IMR-90 (cell line): Measurements from ENCODE around the gene PHKA1. TPM values are rescaled to one million over a fixed set of nuclear protein-coding genes. Genes with fewer than 3 reads are reported as not detected.
"Not testable (repeated sequence)": the region's sequence is repeated elsewhere in the genome, so short reads cannot be mapped to it uniquely, and the experiment has no call there.

Source experiments
- ATAC-seq: fragments of 200-7000 bp; cut with Tn5 transposase; 2 replicates; pipeline ENCODE4 v1.9.1; 2020; ENCODE audit warnings: low read depth, mild to moderate bottlenecking, moderate library complexity
- BruUV-seq: library from RNA; stranded (reverse); fragments of 400-500 nt; replicated peaks from 2 replicates; lab custom pipeline; 2021; lab: Mats Ljungman, UMichigan
- CTCF ChIA-PET: fragments of 300-600 bp; formaldehyde crosslinking; extraction: SDS; loops from one replicate; lab custom pipeline; 2021; ENCODE audit warnings: antibody characterized with exemption; lab: Yijun Ruan, JAX
- POLR2A ChIA-PET: fragments of 300-600 bp; sonication (Branson Sonifier 250); formaldehyde crosslinking; loops from one replicate; lab custom pipeline; 2022; ENCODE audit warnings: antibody characterized with exemption; ENCODE audit not compliant: unreplicated experiment; lab: Charles Lee
- DNase-seq: peaks from one replicate; pipeline ENCODE4 v3.0.0; 2013
- H2AFZ ChIP-seq: replicated peaks from 2 replicates; pipeline ENCODE3; 2013; ENCODE audit warnings: low read length, mild to moderate bottlenecking; ENCODE audit not compliant: poor library complexity
- H2AK5ac ChIP-seq: 2 replicates; pipeline ENCODE4 v1.6.1; 2013; ENCODE audit warnings: low read depth, low read length, inconsistent platforms
- H2AK9ac ChIP-seq: replicated peaks from 2 replicates; pipeline ENCODE3; 2013; ENCODE audit warnings: mild to moderate bottlenecking, low read depth, low read length, moderate library complexity; ENCODE audit not compliant: poor library complexity
- H2BK120ac ChIP-seq: 2 replicates; pipeline ENCODE4 v1.6.1; 2013; ENCODE audit warnings: low read depth, low read length, inconsistent platforms
- H2BK15ac ChIP-seq: 3 replicates; pipeline ENCODE4 v1.6.1; 2013; ENCODE audit warnings: low read depth, low read length, inconsistent platforms
- H2BK20ac ChIP-seq: 2 replicates; pipeline ENCODE4 v1.6.1; 2013; ENCODE audit warnings: low read depth, mild to moderate bottlenecking, inconsistent platforms, low read length, moderate library complexity
- H2BK5ac ChIP-seq: 2 replicates; pipeline ENCODE4 v1.6.1; 2013; ENCODE audit warnings: mild to moderate bottlenecking, low read depth, low read length, inconsistent platforms; ENCODE audit not compliant: poor library complexity, severe bottlenecking
- H3K14ac ChIP-seq: replicated peaks from 2 replicates; pipeline ENCODE4 v1.6.1; 2013; ENCODE audit warnings: low read depth, low read length, inconsistent platforms
- H3K18ac ChIP-seq: 2 replicates; pipeline ENCODE4 v1.6.1; 2013; ENCODE audit warnings: low read depth, low read length, control low read depth
- H3K23ac ChIP-seq: 2 replicates; pipeline ENCODE4 v1.6.1; 2013; ENCODE audit warnings: low read depth, low read length, inconsistent platforms
- H3K27ac ChIP-seq: 2 replicates; pipeline ENCODE4 v1.5.1; 2013; ENCODE audit warnings: mild to moderate bottlenecking, control low read depth, low read length; ENCODE audit not compliant: insufficient read depth
- H3K27me3 ChIP-seq: 2 replicates; pipeline ENCODE4 v1.6.1; 2013; ENCODE audit warnings: low read length; ENCODE audit not compliant: control insufficient read depth, insufficient read depth
- H3K36me3 ChIP-seq: 2 replicates; pipeline ENCODE4 v1.6.1; 2013; ENCODE audit warnings: low read length, mixed read lengths; ENCODE audit not compliant: control insufficient read depth, insufficient read depth
- H3K4ac ChIP-seq: 2 replicates; pipeline ENCODE4 v1.6.1; 2013; ENCODE audit warnings: low read depth, low read length, inconsistent platforms
- H3K4me1 ChIP-seq: 2 replicates; pipeline ENCODE4 v1.6.1; 2013; ENCODE audit warnings: low read length, mixed read lengths; ENCODE audit not compliant: control insufficient read depth, insufficient read depth
- H3K4me2 ChIP-seq: 2 replicates; pipeline ENCODE4 v1.6.1; 2013; ENCODE audit warnings: low read depth, mild to moderate bottlenecking, control low read depth, low read length, moderate library complexity
- H3K4me3 ChIP-seq: 2 replicates; pipeline ENCODE4 v1.5.1; 2013; ENCODE audit warnings: low read depth, mild to moderate bottlenecking, control low read depth, low read length, moderate library complexity; ENCODE audit not compliant: insufficient read depth
- H3K56ac ChIP-seq: 2 replicates; pipeline ENCODE4 v1.6.1; 2013; ENCODE audit warnings: low read length, inconsistent platforms; ENCODE audit not compliant: insufficient read depth; ENCODE audit errors: extremely low read depth
- H3K79me1 ChIP-seq, 2 experiments: 2 replicates each; pipeline ENCODE4 v1.6.1; 2013; ENCODE audit warnings: low read length in 2 of 2, inconsistent platforms in 1 of 2, low read depth in 1 of 2
- H3K9ac ChIP-seq: 2 replicates; pipeline ENCODE4 v1.6.1; 2013; ENCODE audit warnings: low read depth, low read length, control low read depth
- H3K9me1 ChIP-seq: 2 replicates; pipeline ENCODE4 v1.6.1; 2013; ENCODE audit warnings: low read length, inconsistent platforms; ENCODE audit not compliant: insufficient read depth
- H3K9me3 ChIP-seq: 2 replicates; pipeline ENCODE4 v1.6.1; 2013; ENCODE audit warnings: low read length; ENCODE audit not compliant: control insufficient read depth, insufficient read depth
- H4K20me1 ChIP-seq: 2 replicates; pipeline ENCODE4 v1.6.1; 2013; ENCODE audit warnings: low read length, inconsistent platforms; ENCODE audit not compliant: insufficient read depth
- H4K5ac ChIP-seq: 2 replicates; pipeline ENCODE4 v1.6.1; 2013; ENCODE audit warnings: mild to moderate bottlenecking, low read depth, low read length, control low read depth
- H4K8ac ChIP-seq, 2 experiments: 2 replicates each; pipeline ENCODE4 v1.6.1; 2013; ENCODE audit warnings: low read depth in 2 of 2, low read length in 2 of 2, control low read depth in 1 of 2, inconsistent platforms in 1 of 2
- H4K91ac ChIP-seq: 2 replicates; pipeline ENCODE4 v1.6.1; 2013; ENCODE audit warnings: low read depth, low read length, inconsistent platforms; ENCODE audit not compliant: insufficient read depth
- whole genome bisulfite sequencing, 2 experiments: methylation state at CpG; one replicate each; pipeline versions ENCODE4 v1.1.5 to v1.1.7; 2013; ENCODE audit warnings: missing lambda C conversion rate in 2 of 2; ENCODE audit not compliant: insufficient read length in 1 of 2; ENCODE audit errors: extremely low coverage in 2 of 2; 5-methylcytosine and 5-hydroxymethylcytosine counted together
- dilution Hi-C: fragments of 300-500 bp; cut with HindIII; formaldehyde crosslinking; loops from one replicate; pipeline ENCODE4 v1.14.3; 2018; ENCODE audit warnings: low sequenced_read_pairs; ENCODE audit not compliant: unreplicated experiment
- in situ Hi-C: fragments of 300-500 bp; cut with MboI; formaldehyde crosslinking; loops from 3 replicates; pipeline ENCODE4 v1.14.3; 2019; ENCODE audit warnings: low sequenced_read_pairs, inconsistent platforms, mixed read lengths
- intact Hi-C: fragments of 100-400 bp; cut with micrococcal nuclease; formaldehyde crosslinking; loops from 2 replicates; pipeline ENCODE4 v1.10.0; 2022
- polyA plus RNA-seq, 3 experiments: library from polyadenylated mRNA; depleted of rRNA; stranded (reverse); fragments of >200 nt; gene quantifications; 2 replicates each; pipeline ENCODE4 v1.2.3, GENCODE V29; 2012; ENCODE audit warnings: low replicate concordance in 1 of 3
- total RNA-seq: library from RNA; depleted of rRNA; stranded (reverse); fragments of >200 nt; gene quantifications from 2 replicates; pipeline ENCODE4 v1.2.3, GENCODE V29; 2012

PHKA1 gene
- total and polyA plus RNA-seq, 2 of the 4 experiments (the other 2 are of a cell fraction) = 2.7 to 4.5 TPM

GRCh38 chrX:72669508-72669907 lies 44.6 kb downstream of the PHKA1 start:
- dilution Hi-C loops = not testable (repeated sequence)

More at GRCh38 chrX:72669508-72669907, 44.6 kb downstream of the PHKA1 start:
- in situ Hi-C loops, H3K27ac ChIP-seq, H3K56ac ChIP-seq, H4K20me1 ChIP-seq, H3K14ac ChIP-seq, intact Hi-C loops, H2AK5ac ChIP-seq, H4K8ac ChIP-seq, H3K79me1 ChIP-seq, H2AFZ ChIP-seq, DNase-seq, H3K23ac ChIP-seq, H2BK15ac ChIP-seq, H3K4me1 ChIP-seq, H4K91ac ChIP-seq, H3K9me3 ChIP-seq, ATAC-seq, H3K36me3 ChIP-seq, H3K4ac ChIP-seq, BruUV-seq, H2BK20ac ChIP-seq, H3K9me1 ChIP-seq, H4K5ac ChIP-seq, H2BK120ac ChIP-seq, POLR2A ChIA-PET, H3K9ac ChIP-seq, H3K4me2 ChIP-seq, H2AK9ac ChIP-seq, H2BK5ac ChIP-seq, H3K4me3 ChIP-seq, CTCF ChIA-PET, H3K18ac ChIP-seq, H3K27me3 ChIP-seq: not testable (repeated sequence)
- WGBS, 2 experiments = no CpG with 5 or more reads among the region's 5 CpGs
